ENCODE data around the gene HLA-DMB. TPM values are rescaled to one million over a fixed set of nuclear protein-coding genes. Genes with fewer than 3 reads are reported as not detected.

HLA-DMB gene
- total RNA-seq, 6 donors from 2014 or later: 35.6 to 233 (median 80.6) TPM

DNA sequence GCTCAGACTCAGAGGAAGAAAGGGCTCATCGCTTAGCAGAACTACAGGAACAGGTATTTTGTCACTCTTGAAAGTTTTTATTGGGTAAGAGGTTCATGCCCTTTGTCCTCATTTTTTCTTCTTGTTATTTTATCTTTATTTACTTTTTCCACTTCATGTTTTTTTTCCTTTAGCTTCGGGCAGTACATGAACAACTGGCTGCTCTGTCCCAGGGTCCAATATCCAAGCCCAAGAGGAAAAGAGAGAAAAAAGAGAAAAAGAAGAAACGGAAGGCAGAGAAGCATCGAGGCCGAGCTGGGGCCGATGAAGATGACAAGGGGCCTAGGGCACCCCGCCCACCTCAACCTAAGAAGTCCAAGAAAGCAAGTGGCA, 37.1 kb upstream of the HLA-DMB start:
- no peaks in the 10 kb centered on the region for H3K27me3 ChIP-seq
- TF ChIP-seq, protein P1, sequence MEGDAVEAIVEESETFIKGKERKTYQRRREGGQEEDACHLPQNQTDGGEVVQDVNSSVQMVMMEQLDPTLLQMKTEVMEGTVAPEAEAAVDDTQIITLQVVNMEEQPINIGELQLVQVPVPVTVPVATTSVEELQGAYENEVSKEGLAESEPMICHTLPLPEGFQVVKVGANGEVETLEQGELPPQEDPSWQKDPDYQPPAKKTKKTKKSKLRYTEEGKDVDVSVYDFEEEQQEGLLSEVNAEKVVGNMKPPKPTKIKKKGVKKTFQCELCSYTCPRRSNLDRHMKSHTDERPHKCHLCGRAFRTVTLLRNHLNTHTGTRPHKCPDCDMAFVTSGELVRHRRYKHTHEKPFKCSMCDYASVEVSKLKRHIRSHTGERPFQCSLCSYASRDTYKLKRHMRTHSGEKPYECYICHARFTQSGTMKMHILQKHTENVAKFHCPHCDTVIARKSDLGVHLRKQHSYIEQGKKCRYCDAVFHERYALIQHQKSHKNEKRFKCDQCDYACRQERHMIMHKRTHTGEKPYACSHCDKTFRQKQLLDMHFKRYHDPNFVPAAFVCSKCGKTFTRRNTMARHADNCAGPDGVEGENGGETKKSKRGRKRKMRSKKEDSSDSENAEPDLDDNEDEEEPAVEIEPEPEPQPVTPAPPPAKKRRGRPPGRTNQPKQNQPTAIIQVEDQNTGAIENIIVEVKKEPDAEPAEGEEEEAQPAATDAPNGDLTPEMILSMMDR (IDR thresholded peaks at IDR 0.05): no peak
- TF ChIP-seq POLR2A (IDR thresholded peaks at IDR 0.05) (no peak), EP300 (IDR thresholded peaks at IDR 0.05) (no peak), POLR2AphosphoS5 (IDR thresholded peaks at IDR 0.05) (no peak)
- ATAC-seq (ENCODE audit: low FRiP score in 2 of 2) (no peak), DNase-seq (no peak)
- WGBS, 2 donors: 65 to 66% methylated on average over 7 of the region's 7 CpGs
- peaks cover 39 to 56% (median 42%) of the 10 kb centered on the region in 4 donors for H3K4me1 ChIP-seq
- H3K36me3 ChIP-seq: peaks cover 71 to 96% (median 74%) of the 10 kb centered on the region in 4 donors
- no peak overlapping the region for H3K4me3 ChIP-seq
- no peaks in the 10 kb centered on the region for H3K9me3 ChIP-seq
- no peak overlapping the region for H3K27ac ChIP-seq

DNA sequence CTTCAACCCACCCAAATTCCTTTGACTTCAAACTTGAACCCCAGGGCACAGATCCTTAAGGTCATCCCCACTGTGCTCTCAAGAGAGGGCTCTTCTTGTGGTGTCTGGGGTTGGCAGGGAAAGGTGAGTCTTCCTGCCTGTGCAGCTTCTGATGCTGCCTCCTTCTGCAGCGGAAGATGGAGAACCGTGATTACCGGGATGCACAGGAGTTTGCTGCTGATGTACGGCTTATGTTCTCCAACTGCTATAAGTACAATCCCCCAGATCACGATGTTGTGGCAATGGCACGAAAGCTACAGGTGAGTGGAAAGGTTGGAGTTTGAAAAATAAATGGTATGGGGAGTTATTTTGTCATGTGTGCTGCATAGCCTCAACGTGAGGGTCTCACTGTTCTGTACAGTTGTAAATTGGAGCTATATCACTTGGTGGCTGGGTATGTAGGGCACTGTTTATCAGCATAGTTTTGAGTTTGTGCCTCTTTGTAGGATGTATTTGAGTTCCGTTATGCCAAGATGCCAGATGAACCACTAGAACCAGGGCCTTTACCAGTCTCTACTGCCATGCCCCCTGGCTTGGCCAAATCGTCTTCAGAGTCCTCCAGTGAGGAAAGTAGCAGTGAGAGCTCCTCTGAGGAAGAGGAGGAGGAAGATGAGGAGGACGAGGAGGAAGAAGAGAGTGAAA, 36.6 kb upstream of the HLA-DMB start:
- peaks cover 39 to 55% (median 42%) of the 10 kb centered on the region in 4 donors for H3K4me1 ChIP-seq
- H3K27ac ChIP-seq: peak overlapping the region in 1 of 4 donors; percentile 5
- H3K36me3 ChIP-seq: peaks cover 71 to 100% (median 78%) of the 10 kb centered on the region in 4 donors
- H3K4me3 ChIP-seq: peak overlapping the region in 1 of 4 donors; percentile 93
- ATAC-seq (ENCODE audit: low FRiP score in 2 of 2): no peak
- H3K27me3 ChIP-seq: no peaks in the 10 kb centered on the region
- whole genome bisulfite sequencing, 2 donors: 71 to 72% methylated on average over 10 of the region's 10 CpGs
- DNase-seq: no peak
- no peak for TF ChIP-seq POLR2A (IDR thresholded peaks at IDR 0.05)
- TF ChIP-seq, protein P1 (IDR thresholded peaks at IDR 0.05): no peak
- TF ChIP-seq EP300 (IDR thresholded peaks at IDR 0.05): no peak
- H3K9me3 ChIP-seq: no peaks in the 10 kb centered on the region

DNA sequence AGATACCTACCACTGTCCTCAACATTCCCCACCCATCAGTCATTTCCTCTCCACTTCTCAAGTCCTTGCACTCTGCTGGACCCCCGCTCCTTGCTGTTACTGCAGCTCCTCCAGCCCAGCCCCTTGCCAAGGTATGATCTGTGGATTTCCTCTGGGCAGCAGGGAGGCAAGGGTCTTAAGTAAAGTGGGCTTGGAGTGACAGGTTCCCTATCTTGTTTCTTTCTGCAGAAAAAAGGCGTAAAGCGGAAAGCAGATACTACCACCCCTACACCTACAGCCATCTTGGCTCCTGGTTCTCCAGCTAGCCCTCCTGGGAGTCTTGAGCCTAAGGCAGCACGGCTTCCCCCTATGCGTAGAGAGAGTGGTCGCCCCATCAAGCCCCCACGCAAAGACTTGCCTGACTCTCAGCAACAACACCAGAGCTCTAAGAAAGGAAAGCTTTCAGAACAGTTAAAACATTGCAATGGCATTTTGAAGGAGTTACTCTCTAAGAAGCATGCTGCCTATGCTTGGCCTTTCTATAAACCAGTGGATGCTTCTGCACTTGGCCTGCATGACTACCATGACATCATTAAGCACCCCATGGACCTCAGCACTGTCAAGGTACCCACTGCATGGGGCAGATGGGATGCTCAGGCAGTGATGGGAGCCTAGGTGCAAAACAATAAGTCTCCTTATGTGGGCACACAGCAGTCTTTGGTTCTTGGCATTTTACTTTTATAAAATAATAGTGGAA, 35.7 kb upstream of the HLA-DMB start:
- Histone ChIP-seq H3K27me3 (no peaks in the 10 kb centered on the region), H3K36me3 (peaks cover 63 to 94% (median 75%) of the 10 kb centered on the region in 4 donors), H3K4me1 (peaks cover 31 to 46% (median 36%) of the 10 kb centered on the region in 4 donors), H3K27ac (peak overlapping the region in 1 of 4 donors; percentile 5), H3K4me3 (peak overlapping the region in 1 of 4 donors; percentile 93), H3K9me3 (no peaks in the 10 kb centered on the region)
- ATAC-seq (ENCODE audit: low FRiP score in 2 of 2): no peak
- TF ChIP-seq, protein P1 (IDR thresholded peaks at IDR 0.05): no peak
- TF ChIP-seq POLR2A (IDR thresholded peaks at IDR 0.05) (no peak), EP300 (IDR thresholded peaks at IDR 0.05) (no peak), POLR2AphosphoS5 (IDR thresholded peaks at IDR 0.05) (no peak)
- DNase-seq: no peak
- 88 to 91% methylated on average over 7 of the region's 7 CpGs for WGBS, 2 donors

DNA sequence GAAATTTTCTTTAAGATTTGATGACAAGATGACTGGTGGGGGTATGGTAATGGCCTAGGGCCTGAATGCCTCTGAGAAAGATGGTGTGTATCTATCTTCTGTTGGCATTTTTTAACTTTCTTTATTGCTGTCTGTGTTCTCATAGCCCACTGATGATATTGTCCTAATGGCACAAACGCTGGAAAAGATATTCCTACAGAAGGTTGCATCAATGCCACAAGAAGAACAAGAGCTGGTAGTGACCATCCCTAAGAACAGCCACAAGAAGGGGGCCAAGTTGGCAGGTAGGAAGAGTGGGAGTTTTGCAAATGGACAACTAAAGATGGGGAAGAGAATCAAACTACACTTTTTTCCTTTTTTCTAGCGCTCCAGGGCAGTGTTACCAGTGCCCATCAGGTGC, 35.1 kb upstream of the HLA-DMB start:
- H3K4me3 ChIP-seq: peak overlapping the region in 1 of 4 donors; percentile 93
- ATAC-seq (ENCODE audit: low FRiP score in 2 of 2) (no peak), DNase-seq (no peak)
- no peaks in the 10 kb centered on the region for H3K27me3 ChIP-seq
- H3K36me3 ChIP-seq: peaks cover 57 to 88% (median 71%) of the 10 kb centered on the region in 4 donors
- peaks cover 26 to 42% (median 35%) of the 10 kb centered on the region in 4 donors for H3K4me1 ChIP-seq
- peak overlapping the region in 1 of 4 donors; percentile 5 for H3K27ac ChIP-seq
- no peaks in the 10 kb centered on the region for H3K9me3 ChIP-seq
- WGBS, 2 donors: 57 to 68% methylated on average over 2 of the region's 2 CpGs
- TF ChIP-seq EP300 (IDR thresholded peaks at IDR 0.05) (no peak), POLR2AphosphoS5 (IDR thresholded peaks at IDR 0.05) (no peak), POLR2A (IDR thresholded peaks at IDR 0.05) (no peak)
- TF ChIP-seq, protein P1 (IDR thresholded peaks at IDR 0.05): no peak
